GM18858 (cell line): ENCODE results near the gene GLCE.
"Not testable (repeated sequence)": the region's sequence is repeated elsewhere in the genome, so short reads cannot be mapped to it uniquely, and the experiment has no call there.

Experiments used
- ATAC-seq: cut with Tn5 transposase; IDR thresholded peaks from one replicate; pipeline ENCODE4 v1.9.1; 2021; ENCODE audit not compliant: unreplicated experiment

GLCE gene

DNA sequence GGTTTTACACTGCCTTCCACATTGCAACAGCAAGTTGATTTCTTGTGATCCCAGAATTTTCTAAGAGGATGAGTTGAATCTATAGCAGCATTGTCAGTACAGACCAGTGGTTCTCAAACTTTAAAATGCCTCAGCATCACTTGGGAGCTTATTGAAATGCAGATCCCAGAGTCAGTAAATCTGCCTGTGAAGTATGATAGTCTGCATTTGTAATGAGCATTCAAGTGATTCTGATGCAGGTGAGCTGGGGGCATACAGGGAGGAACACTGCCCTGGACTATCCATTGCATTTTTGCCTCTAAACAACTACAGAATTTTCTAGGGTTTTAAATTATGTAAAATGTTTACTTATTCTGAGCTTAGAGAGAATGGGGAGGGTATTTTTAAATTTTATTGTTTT lies 110.8 kb downstream of the GLCE start:
- ATAC-seq = no peak

DNA sequence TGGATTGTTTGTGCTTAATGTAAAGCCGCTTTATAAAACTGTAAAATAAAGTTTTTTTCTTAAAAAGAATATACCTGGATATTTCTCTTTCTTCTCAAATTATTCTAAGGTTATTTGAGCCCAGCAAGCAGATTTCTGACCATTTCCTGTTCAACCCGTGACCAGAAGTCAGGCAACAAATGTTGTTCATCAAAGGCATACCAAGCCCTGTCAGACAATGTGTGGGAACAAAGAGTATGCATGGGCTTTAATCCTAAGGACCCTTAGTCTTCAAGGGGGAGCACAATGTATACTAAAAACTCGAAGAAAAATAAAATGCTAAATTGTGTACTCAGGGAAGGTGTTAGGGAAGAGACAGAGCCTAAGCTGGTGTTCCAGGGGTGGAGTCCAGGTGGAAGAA lies 111.7 kb downstream of the GLCE start:
- ATAC-seq = no peak

DNA sequence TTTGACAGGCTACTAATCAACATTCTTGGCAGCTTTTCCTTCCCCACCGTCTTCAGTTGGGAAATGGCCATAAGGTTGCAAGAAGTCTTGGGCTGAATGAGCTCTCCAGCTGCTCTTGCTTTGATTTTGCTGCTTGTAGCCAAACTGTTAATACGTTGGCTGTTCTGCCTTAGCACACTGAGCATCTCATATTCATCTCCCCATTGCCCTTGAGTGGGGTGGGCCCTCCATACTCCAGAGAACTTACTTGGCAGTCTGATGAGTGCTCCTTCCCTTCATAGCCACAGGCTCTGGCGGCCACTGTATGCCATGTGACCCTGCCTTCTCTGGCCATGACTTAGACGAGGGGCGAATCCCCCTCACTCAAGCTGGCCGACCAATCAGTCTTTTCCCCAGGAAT lies 112.5 kb downstream of the GLCE start:
- ATAC-seq = no peak

DNA sequence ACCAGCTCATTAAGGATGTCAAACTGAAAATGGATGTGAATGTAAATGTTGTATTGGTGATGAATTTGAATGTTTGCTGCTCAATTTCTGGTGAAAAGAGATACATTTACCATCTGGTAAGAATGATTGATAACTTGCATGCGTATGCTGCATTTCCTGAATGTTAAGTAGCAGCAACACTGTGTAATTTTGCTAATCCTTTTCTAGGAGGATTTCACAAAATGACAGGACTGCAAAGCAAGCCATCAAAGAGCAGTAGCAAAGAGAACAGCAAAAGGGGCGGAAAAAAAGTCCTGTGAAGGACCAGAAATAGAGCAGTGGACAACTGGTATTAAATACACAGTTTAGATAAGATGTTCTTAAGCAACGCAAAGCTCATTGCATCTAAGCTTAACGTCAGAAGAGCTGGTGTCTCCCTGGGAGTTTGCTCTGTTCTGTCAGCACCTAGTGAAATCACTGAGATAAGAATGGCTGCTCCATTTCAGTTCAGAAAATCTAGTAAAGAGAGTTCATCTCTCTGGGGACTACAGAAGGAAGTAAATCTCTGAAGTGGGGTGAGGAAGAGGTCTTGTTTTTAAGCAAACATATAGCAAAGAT lies 114.7 kb downstream of the GLCE start:
- no peak for ATAC-seq

DNA sequence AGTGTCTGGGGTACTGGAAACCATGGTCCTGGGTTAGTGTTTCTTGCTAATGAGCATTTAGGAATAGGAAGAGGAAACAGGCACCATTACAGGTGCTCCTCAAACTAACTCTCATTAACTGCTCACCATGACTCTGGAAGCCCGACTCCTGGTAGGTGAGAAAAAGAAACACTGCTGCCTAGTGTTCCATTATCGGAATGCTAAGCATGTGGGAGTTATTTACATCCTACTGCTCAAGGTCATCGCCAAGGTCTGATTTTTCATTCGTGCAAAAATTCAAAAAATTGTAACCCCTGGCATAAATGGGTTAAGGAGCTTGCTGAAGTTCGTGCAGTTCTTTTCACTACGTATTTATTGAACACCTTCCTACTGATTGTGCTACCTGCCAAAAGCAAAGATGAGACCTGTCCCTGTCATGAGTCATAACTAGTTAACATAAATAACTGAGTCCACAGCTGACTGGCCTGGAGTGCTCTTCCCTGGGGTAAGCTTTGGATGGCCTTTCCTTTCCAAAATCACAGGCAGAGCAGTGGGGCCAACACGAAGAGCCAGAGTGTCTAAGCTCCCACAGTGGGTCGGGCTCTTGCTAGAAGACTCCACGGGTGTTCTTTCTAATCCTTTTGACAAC lies 115.6 kb downstream of the GLCE start:
- no peak for ATAC-seq

DNA sequence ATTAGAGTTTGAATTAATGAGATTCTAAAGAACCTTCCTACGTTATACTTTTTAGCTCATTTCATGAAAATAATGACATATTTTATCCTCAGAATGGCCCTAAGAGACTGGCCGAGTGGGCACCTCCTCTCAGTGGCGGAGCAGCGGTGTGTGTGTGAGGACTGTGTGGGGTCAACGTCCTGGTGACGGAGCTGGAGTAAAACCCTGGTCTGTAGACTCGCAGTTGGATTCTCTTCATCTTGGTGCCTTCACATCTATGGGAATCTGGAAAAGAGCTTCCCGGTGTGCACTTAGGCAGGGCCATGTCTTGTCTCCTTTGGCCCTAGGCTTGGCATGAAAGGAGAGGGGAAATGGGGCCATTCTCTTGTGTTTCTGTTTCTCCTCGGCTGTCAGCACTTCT lies 116.9 kb downstream of the GLCE start:
- ATAC-seq = no peak

DNA sequence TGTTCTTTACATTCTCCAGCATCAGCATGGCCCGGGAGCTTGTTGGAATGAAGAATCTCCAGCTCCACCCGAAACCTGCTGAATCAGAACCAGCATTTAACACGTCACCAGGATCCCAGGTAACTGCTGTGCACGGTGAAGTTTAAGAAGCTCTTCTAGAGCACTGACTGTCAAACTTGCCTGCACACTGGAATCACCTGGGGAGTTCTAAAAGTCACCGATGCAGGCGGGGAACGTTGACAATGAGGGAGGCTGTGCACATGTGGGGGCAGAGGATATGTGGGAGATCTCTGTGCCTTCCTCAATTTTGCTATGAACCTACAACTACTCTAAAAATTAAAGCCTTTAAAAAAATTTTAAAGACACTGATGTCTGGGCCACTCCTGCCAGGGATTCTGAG lies 119.2 kb downstream of the GLCE start:
- ATAC-seq = no peak

DNA sequence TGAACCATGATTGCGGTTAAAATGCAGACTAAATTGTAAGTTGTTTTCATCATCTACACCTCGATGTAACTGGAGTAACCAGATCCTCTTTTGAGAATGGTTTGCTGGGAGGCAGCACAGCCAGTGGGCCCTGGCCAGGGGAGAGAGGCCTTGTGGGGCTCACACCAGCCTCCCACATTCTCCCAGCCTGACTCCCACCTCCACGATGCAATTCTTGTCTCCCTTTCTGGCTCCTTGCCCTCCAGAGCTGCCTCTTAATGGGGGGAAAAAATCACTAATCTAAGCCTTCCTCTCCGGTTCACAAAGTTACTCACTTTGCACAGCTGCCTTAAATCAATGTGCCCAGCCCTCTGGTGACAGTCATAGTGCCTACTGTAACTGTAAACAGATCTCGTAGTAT lies 120.3 kb downstream of the GLCE start:
- no peak for ATAC-seq

DNA sequence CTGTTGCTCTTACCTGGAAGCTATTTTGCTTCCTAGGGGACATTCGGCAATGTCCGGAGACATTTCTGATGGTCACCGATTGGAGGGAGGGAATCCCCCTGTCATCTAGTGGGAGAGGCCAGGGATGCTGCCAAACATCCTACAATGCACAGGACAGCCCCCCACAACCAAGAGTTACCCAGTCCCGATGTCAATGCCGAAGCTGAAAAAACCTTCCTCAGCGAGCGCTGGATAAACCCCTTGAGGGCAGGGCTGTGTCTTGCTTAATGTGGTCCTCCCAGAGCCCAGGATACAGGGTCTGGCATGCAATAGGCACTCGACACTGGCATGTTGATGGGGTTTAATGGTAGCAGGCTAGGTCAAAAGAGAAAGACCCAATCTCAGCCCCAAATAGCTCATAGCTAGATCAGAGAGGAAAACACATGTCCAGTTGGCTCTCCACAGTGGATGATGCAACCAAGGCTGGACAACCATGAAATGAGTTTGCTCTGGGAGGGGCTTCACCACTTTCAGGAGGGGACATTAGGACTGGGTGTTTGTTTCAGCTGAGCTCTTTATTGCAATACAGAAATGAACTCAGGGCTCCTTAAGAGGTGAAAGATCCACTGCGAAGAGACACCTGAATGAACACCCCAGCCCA lies 121.8 kb downstream of the GLCE start:
- ATAC-seq = no peak

DNA sequence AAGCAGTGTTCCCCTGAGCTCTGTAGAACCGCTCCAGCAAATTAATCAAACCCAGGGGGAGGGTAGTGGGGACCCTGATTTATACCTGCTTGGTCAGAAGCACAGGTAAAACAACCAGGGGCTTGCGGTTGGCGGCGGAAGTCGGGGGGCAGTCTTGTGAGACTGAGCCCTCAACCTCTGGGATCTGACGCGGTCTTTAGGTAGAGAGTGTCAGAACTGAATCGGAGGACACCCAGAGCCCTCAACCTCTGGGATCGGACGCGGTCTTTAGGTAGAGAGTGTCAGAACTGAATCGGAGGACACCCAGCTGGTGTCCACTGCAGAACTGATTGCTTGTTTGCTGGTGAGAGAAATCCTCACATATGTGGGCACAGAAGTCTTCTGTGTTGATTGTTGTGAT lies 125.4 kb downstream of the GLCE start:
- ATAC-seq = no peak

DNA sequence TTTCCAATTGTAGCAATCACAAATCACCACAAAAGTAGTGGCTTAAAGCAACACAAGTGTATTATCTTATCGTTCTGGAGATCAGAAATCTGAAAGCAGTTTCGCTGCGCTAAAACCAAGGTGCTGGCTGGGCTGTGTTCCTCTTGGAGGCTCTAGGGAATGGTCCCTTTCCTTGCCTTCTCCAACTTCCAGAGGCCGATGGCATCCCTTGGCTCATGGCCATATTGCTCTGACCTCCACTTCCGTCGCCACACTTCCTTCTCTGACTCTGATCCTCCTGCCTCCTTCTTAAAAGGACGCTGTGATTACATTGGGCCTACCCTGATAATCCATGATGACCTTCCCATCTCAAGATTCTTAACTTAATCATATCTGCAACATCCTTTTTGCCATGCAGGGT lies 127.6 kb downstream of the GLCE start:
- ATAC-seq = no peak

DNA sequence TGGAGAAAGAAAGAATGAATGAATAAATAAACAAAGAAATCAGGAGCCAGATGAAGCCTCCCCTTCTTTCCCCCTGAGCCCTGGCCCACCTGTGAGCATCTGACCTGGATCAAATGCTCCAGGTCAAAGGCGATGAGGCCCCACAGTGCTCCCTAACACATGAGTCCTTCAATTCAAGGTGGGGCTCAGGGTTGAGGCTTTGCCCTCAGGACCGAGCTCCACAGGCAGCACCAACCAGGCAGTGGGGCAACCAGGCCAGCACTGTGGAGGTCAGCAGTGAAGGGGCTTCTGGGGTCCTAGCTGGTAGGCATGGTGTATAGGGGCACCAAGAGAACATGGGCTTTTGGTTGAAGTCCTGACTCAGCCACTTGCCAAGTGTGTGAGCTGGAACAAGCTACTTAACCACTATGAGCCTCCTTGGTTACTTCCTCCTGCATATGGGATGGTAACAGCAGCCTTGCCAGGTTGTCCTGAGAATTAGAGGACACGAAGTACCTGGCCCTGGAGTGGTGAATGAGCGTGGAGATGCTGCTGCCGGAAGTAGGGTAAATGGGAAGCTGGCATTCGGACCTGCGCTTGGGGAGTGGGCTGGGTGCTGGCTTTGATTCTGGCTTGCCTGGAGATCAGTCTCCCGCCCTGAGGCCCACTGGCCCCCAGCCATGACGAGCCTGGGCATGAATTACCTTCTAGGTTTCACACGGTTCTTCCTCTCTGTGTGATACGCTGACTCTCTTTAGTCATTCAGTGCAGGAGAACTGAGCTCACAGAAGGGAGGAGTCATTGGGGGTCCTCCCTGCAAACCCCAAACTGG lies 128.3 kb downstream of the GLCE start:
- no peak for ATAC-seq

DNA sequence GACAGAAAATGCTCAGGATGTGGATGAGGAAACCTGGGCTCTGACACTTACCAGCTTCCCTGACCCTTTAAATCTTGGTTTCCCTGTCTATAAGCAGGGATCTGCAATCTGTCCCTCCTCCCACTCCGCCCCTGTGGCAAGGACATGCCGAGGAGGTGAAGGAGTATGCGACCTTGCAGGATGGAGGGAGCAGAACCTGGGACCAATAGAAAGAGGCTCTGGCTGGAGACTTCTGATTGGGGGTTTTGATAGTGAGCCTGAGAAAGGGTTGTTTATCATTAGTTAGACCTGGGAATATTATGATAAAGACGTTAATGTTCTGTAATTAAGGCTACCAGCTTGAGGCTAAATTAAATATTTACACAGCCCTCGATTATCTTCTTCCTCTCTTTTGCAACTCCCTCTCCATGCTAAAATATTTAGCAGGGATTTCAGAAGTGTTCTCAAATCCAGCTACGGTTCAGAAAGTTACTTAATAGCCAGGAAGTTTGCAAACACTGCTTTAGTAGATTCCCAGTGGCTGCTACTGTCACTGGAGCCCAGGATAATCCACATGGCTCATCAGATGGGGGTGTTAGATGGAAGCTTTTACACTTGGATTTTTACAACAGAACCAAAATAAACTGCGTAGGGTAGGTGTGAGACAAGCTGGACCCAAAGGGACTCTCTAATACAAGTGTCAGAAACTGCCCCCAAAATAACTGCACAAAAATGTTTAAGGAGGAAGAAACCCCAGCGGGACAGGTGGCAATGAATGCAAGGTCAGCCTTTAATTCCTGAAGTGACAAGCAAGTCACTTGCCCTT lies 129.1 kb downstream of the GLCE start:
- no peak for ATAC-seq

DNA sequence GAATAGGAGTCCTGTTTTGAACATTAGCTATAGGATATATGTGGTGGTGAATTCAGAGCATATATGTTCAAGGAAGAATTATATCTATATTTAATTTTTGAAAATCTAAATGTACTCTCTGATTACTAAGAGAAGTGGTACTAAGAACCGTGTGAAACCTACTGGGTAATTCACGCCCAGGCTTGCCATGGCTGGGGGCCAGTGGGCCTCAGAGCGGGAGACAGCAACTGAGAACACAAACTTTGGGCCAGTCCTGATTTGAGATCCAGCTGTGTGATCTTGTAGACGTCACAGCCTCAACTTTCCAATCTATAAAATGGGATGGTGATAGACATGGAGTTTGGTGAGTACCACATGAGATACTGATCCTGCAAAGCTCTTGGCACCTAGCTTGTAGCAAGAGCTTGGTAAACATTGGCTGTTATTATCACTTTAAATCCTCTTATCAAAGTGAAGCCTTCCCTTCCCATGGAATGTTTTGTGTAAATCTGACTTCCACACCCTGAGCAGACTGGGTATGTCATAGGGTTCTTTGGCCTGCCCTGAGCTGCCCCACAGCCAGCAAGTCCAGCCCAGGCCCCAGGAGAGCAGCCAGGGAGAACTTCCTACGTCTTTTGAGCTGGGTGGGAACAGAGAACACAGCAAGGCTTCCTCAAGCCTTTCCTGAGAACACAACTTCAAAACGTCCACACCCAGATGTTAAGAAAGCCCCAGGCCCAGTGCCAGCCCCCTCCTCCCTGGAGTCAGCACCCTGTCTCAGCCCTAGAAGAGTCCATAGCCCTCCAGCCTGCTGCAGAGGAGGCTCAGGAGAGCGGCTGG lies 130.1 kb downstream of the GLCE start:
- no peak for ATAC-seq

DNA sequence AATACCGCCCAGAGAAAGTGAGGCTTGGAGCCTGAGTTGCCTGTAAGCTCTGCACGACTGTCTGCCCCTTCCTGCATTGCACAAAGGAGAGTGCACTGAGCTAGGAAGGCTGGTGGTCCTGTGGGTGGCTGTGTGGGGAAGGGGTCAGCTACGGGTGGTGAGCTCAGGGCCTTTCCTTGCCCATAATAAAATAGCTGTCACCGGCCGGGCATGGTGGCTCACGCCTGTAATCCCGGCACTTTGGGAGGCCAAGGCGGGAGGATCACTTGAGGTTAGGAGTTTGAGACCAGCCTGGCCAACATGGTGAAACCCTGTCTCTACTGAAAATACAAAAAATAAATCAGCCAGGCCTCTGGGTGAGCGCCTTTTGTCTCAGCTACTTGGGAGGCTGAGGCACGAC lies 131.2 kb downstream of the GLCE start:
- ATAC-seq = not testable (repeated sequence)

DNA sequence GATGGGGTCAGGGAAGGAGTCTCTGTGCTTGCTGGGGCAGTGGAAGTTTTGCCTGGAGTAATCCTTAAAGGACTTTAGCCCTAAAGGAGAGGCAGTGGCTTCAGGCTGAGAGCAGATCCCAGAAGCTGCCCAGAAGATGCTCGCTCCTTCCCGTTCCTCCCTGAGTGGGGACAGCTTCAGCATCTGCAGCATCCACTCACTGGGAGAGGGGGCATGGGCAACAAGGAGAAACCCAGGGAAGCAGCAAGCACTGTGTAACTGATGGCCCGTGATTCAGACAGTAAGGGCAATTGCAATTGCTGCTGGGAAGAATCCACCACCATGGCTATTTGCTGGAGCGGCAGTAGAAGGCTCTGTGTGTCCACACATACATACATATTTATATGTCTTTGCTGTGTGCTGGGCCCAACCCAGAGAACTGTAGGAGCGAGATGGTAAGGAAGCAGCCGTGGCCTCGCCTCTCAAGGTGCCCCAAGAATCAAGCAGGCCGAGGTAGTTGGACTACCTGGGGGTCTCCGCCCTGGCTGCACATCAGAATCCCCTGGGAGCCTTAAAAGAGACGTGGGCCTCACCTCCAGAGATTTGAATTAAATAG lies 132.5 kb downstream of the GLCE start:
- no peak for ATAC-seq

DNA sequence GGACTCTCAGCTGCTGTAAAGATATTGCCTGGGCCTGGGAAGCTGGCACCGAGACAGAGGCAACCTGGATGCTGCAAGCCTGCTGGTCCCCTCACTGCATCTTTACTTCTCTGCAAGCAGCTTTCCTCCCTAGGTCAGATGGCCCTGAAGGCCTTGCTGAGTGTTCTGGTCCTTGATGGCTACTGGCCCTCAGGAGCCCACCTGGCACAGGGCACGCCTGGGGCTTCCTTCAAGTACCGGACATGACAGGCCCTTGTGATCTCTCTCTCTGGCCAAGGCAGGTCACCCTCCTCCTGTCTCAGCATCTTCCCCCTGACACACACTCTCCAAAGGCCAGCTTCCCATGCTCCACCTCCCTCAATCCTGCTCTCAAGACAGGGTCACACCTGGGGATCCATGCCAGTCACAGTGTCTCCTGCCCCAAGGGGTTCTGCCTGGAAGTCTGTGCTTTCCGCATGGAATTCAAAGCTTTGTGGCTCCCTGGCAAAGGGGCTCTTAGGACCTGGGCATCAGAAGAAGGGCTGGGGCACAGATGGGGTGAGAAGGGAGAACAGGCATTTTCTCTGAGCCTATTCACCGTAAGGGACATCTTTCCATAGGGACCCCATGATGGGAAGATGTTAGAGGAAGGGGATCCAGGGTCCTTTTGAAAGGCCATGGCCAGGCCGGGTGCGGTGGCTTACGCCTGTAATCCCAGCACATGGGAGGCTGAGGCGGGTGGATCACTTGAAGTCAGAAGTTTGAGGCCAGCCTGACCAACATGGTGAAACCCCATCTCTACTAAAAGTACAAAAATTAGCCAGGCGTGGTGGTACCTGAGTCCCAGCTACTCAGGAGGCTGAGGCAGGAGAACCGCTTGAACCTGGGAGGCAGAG lies 133.5 kb downstream of the GLCE start:
- no peak for ATAC-seq

DNA sequence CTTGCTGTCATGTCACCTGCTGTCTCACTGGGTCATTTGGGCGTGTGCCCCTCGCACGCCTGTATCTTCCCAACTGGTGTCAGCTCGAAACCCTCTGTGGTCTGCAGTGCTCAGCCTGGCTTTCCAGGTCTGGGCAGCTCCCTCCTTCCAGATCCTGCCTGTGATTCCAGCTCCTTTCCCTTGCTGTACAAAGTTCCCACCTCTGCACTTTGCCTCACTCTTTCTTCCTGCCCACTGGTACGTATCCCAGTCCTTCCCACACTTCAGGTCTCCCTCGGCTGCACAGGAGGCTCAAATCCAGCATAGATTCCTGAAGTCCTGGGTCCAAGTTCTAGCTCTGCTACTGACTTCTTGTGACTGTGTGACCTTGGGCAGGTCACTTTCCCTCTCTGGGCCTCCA lies 136.2 kb downstream of the GLCE start:
- no peak for ATAC-seq
